WTC11 (cell line): Measurements from ENCODE around the gene DNAJB12. TPM values are rescaled to one million over a fixed set of nuclear protein-coding genes. Genes with fewer than 3 reads are reported as not detected.

Experiments used
- ATAC-seq: fragments of 200-7000 bp; cut with Tn5 transposase; 2 replicates; pipeline ENCODE4 v1.10.0; 2021; ENCODE audit warnings: mild to moderate bottlenecking, moderate library complexity
- CTCF ChIA-PET: fragments of 300-600 bp; sonication (Branson Sonifier 250); formaldehyde crosslinking; loops from one replicate; lab custom pipeline; 2021; ENCODE audit warnings: antibody characterized with exemption; lab: Charles Lee
- POLR2A ChIA-PET: fragments of 350-600 bp; sonication (Branson Sonifier 250); formaldehyde crosslinking; loops from one replicate; lab custom pipeline; 2021; ENCODE audit warnings: antibody characterized with exemption; lab: Charles Lee
- DNase-seq: peaks from one replicate; pipeline ENCODE4 v3.0.0; 2021; ENCODE audit warnings: low spot score
- H3K27ac Mint-ChIP-seq: 2 replicates; pipeline ENCODE4 v1.8.0; 2021; ENCODE audit warnings: mixed read lengths
- H3K27me3 Mint-ChIP-seq: 2 replicates; pipeline ENCODE4 v1.8.0; 2021; ENCODE audit warnings: low read depth, mild to moderate bottlenecking, moderate library complexity, mixed read lengths
- H3K36me3 Mint-ChIP-seq: 2 replicates; pipeline ENCODE4 v1.8.0; 2021; ENCODE audit warnings: mixed read lengths
- H3K4me1 Mint-ChIP-seq: 2 replicates; pipeline ENCODE4 v1.8.0; 2022; ENCODE audit warnings: mixed read lengths
- H3K4me3 Mint-ChIP-seq: 2 replicates; pipeline ENCODE4 v1.8.0; 2021; ENCODE audit warnings: mild to moderate bottlenecking, moderate library complexity, mixed read lengths
- H3K9me3 Mint-ChIP-seq: 2 replicates; pipeline ENCODE4 v1.8.0; 2021; ENCODE audit warnings: mixed read lengths
- ATF3 ChIP-seq: sonication (generic); formaldehyde crosslinking; conservative IDR thresholded peaks from 2 replicates; pipeline ENCODE4 v1.8.1; 2022; ENCODE audit warnings: mild to moderate bottlenecking, missing genetic modification reagents
- ESRRA ChIP-seq: sonication (generic); formaldehyde crosslinking; IDR thresholded peaks from 2 replicates; pipeline ENCODE4 v1.8.1; 2022; ENCODE audit warnings: mild to moderate bottlenecking, missing genetic modification reagents, borderline replicate concordance
- GABPB1 ChIP-seq: sonication (generic); formaldehyde crosslinking; IDR thresholded peaks from 2 replicates; pipeline ENCODE4 v1.8.1; 2023; ENCODE audit warnings: mild to moderate bottlenecking, missing genetic modification reagents
- GTF2I ChIP-seq: fragments of 250-450 bp; sonication (Bioruptor Pico); conservative IDR thresholded peaks from 2 replicates; pipeline ENCODE4 v1.4.0; 2021; ENCODE audit warnings: mild to moderate bottlenecking
- MYBL2 ChIP-seq: sonication (generic); formaldehyde crosslinking; IDR thresholded peaks from 2 replicates; pipeline ENCODE4 v1.8.1; 2023; ENCODE audit warnings: mild to moderate bottlenecking, moderate library complexity, missing genetic modification reagents
- NFYB ChIP-seq: sonication (generic); formaldehyde crosslinking; conservative IDR thresholded peaks from 2 replicates; pipeline ENCODE4 v1.8.0; 2022; ENCODE audit warnings: low read depth, missing genetic modification reagents
- NR2C2 ChIP-seq: sonication (generic); formaldehyde crosslinking; IDR thresholded peaks from 2 replicates; pipeline ENCODE4 v1.8.0; 2022; ENCODE audit warnings: mild to moderate bottlenecking, missing genetic modification reagents
- PREB ChIP-seq: sonication (generic); formaldehyde crosslinking; IDR thresholded peaks from 2 replicates; pipeline ENCODE4 v1.8.1; 2022; ENCODE audit warnings: mild to moderate bottlenecking, missing genetic modification reagents, moderate library complexity, borderline replicate concordance
- SOX15 ChIP-seq: fragments of 250-450 bp; sonication (Bioruptor Pico); IDR thresholded peaks from 2 replicates; pipeline ENCODE4 v1.9.0; 2021; ENCODE audit warnings: mild to moderate bottlenecking
- SP1 ChIP-seq: sonication (generic); formaldehyde crosslinking; conservative IDR thresholded peaks from 2 replicates; pipeline ENCODE4 v1.8.1; 2022; ENCODE audit warnings: missing genetic modification reagents
- STAT6 ChIP-seq: sonication (generic); formaldehyde crosslinking; conservative IDR thresholded peaks from 2 replicates; pipeline ENCODE4 v1.8.1; 2023; ENCODE audit warnings: mild to moderate bottlenecking, low read depth, missing genetic modification reagents, moderate library complexity
- TCF7 ChIP-seq: sonication (generic); formaldehyde crosslinking; IDR thresholded peaks from 2 replicates; pipeline ENCODE4 v1.8.0; 2022; ENCODE audit warnings: mild to moderate bottlenecking, low read depth, missing genetic modification reagents, moderate library complexity
- USF2 ChIP-seq: sonication (generic); formaldehyde crosslinking; IDR thresholded peaks from 2 replicates; pipeline ENCODE4 v1.8.1; 2023; ENCODE audit warnings: mild to moderate bottlenecking, missing genetic modification reagents, moderate library complexity
- ZBTB21 ChIP-seq: sonication (generic); formaldehyde crosslinking; IDR thresholded peaks from 2 replicates; pipeline ENCODE4 v1.8.1; 2023; ENCODE audit warnings: mild to moderate bottlenecking, missing genetic modification reagents, borderline replicate concordance
- ZBTB43 ChIP-seq: sonication (generic); formaldehyde crosslinking; IDR thresholded peaks from 2 replicates; pipeline ENCODE4 v1.8.1; 2023; ENCODE audit warnings: mild to moderate bottlenecking, missing genetic modification reagents
- ZNF138 ChIP-seq: sonication (generic); formaldehyde crosslinking; conservative IDR thresholded peaks from 2 replicates; pipeline ENCODE4 v1.8.1; 2022; ENCODE audit warnings: mild to moderate bottlenecking, moderate library complexity, missing genetic modification reagents
- ZNF281 ChIP-seq: sonication (generic); formaldehyde crosslinking; IDR thresholded peaks from 2 replicates; pipeline ENCODE4 v1.8.0; 2023; ENCODE audit warnings: mild to moderate bottlenecking, missing genetic modification reagents
- ZNF416 ChIP-seq: fragments of 250-450 bp; sonication (Bioruptor Pico); IDR thresholded peaks from 2 replicates; pipeline ENCODE4 v1.9.0; 2021; ENCODE audit warnings: mild to moderate bottlenecking, inconsistent platforms
- ZNF512 ChIP-seq: sonication (generic); formaldehyde crosslinking; IDR thresholded peaks from 2 replicates; pipeline ENCODE4 v1.8.1; 2022; ENCODE audit warnings: missing genetic modification reagents, borderline replicate concordance
- total RNA-seq: library from RNA; stranded (reverse); gene quantifications from 3 replicates; pipeline ENCODE4 v1.2.3, GENCODE V29; 2021

DNAJB12 gene
- total RNA-seq, 1 experiment from 2014 or later: 21.6 TPM

GRCh38 chr10:72295330-72295910 lies 59.3 kb downstream of the DNAJB12 start:
- DNase-seq: no peak
- TF ChIP-seq STAT6 (no peak), TCF7 (CRISPR knock-in tag) (no peak), ZBTB21 (CRISPR knock-in tag) (no peak)
- Mint-ChIP-seq H3K9me3 (no peaks in the 10 kb centered on the region), H3K4me3 (no peak overlapping the region), H3K4me1 (peaks cover 25% of the 10 kb centered on the region), H3K36me3 (no peaks in the 10 kb centered on the region), H3K27me3 (peaks cover 4% of the 10 kb centered on the region; the same call in 1 of the 2 replicates), H3K27ac (peak overlapping the region; percentile 64; the same call in 1 of the 2 replicates)
- CTCF ChIA-PET: interaction anchor here (0.6 to 1.1 kb wide), 3 partner anchors 16 to 24 kb away, joined by 3 to 4 read pairs (median 3); no protein-coding TSS in a partner anchor
- POLR2A ChIA-PET: interaction anchor here (0.7 to 1.5 kb wide), 4 partner anchors 8 to 28 kb away, joined by 3 to 4 read pairs (median 4); no protein-coding TSS in a partner anchor
- no peak for ATAC-seq

- Mint-ChIP-seq H3K4me1 (peaks cover 19% of the 10 kb centered on the region), H3K9me3 (no peaks in the 10 kb centered on the region), H3K36me3 (no peaks in the 10 kb centered on the region), H3K27me3 (peaks cover 6% of the 10 kb centered on the region; the same call in 1 of the 2 replicates), H3K27ac (no peak overlapping the region), H3K4me3 (no peak overlapping the region)
- no peak for DNase-seq
- ChIA-PET POLR2A (interaction anchor here (2.0 kb wide), 1 partner anchor 19 kb away, joined by 10 read pairs; the partner anchor contains the start of gene DDIT4), CTCF (interaction anchor here (1.3 kb wide), 1 partner anchor 36 kb away, joined by 4 read pairs; no protein-coding TSS in a partner anchor)
- TF ChIP-seq MYBL2 (no peak), SOX15 (no peak), SP1 (no peak), NR2C2 (CRISPR knock-in tag) (no peak), ZBTB43 (CRISPR knock-in tag) (no peak), GTF2I (CRISPR knock-in tag) (no peak), ZNF416 (CRISPR knock-in tag) (no peak), ESRRA (CRISPR knock-in tag) (no peak), ATF3 (no peak), GABPB1 (CRISPR knock-in tag) (no peak)
- ATAC-seq: no peak
These were observed 62.5 kb downstream of the DNAJB12 start for GRCh38 chr10:72292223-72292691.

GRCh38 chr10:72291019-72291532 lies 63.6 kb downstream of the DNAJB12 start:
- peaks cover 18% of the 10 kb centered on the region for H3K4me1 Mint-ChIP-seq
- ATAC-seq: no peak
- ChIA-PET POLR2A (interaction anchor here (1.1 kb wide), 1 partner anchor 18 kb away, joined by 3 read pairs; no protein-coding TSS in a partner anchor), CTCF (interaction anchor here (0.7 to 1.2 kb wide), 5 partner anchors 15 to 54 kb away, joined by 3 to 4 read pairs (median 4); no protein-coding TSS in a partner anchor)
- H3K4me3 Mint-ChIP-seq: no peak overlapping the region
- no peaks in the 10 kb centered on the region for H3K36me3 Mint-ChIP-seq
- peaks cover 3% of the 10 kb centered on the region; the same call in 1 of the 2 replicates for H3K27me3 Mint-ChIP-seq
- DNase-seq: no peak
- no peaks in the 10 kb centered on the region for H3K9me3 Mint-ChIP-seq
- H3K27ac Mint-ChIP-seq: no peak overlapping the region
- no peak for TF ChIP-seq ATF3
- no peak for TF ChIP-seq ZBTB21 (CRISPR knock-in tag)
- TF ChIP-seq PREB: no peak
- TF ChIP-seq ZNF281 (CRISPR knock-in tag): no peak
- no peak for TF ChIP-seq NFYB (CRISPR knock-in tag)
- no peak for TF ChIP-seq ZNF512 (CRISPR knock-in tag)
- no peak for TF ChIP-seq ZNF138 (CRISPR knock-in tag)
- TF ChIP-seq USF2 (CRISPR knock-in tag): no peak
